Prostate gland (tissue), 2 donors: ENCODE results near the gene EIF4ENIF1.

Source experiments
- POLR2A ChIP-seq: fragments of 450-650 bp; IDR thresholded peaks from one replicate; pipeline ENCODE4 v1.6.1; 2016; ENCODE audit warnings: antibody characterized with exemption, mild to moderate bottlenecking
- POLR2AphosphoS5 ChIP-seq: sonication (generic); formaldehyde crosslinking; IDR thresholded peaks from one replicate; pipeline ENCODE4 v1.6.1; 2017; ENCODE audit warnings: antibody characterized with exemption
- TF ChIP-seq, protein P1 (sequence below), 4 experiments: fragments of 200-600 bp in 2 of 4; fragments of 450-650 bp in 2 of 4; sonication (generic) in 2 of 4; IDR thresholded peaks; 1 replicate in 3 of 4; 2 replicates in 1 of 4; pipeline ENCODE4 v1.5.1; 2016 to 2019; ENCODE audit warnings: antibody characterized with exemption in 4 of 4, mild to moderate bottlenecking in 2 of 4, moderate library complexity in 2 of 4

GRCh38 chr22:31443516-31443915 is 46.1 kb downstream of the EIF4ENIF1 start:
- TF ChIP-seq, protein P1, sequence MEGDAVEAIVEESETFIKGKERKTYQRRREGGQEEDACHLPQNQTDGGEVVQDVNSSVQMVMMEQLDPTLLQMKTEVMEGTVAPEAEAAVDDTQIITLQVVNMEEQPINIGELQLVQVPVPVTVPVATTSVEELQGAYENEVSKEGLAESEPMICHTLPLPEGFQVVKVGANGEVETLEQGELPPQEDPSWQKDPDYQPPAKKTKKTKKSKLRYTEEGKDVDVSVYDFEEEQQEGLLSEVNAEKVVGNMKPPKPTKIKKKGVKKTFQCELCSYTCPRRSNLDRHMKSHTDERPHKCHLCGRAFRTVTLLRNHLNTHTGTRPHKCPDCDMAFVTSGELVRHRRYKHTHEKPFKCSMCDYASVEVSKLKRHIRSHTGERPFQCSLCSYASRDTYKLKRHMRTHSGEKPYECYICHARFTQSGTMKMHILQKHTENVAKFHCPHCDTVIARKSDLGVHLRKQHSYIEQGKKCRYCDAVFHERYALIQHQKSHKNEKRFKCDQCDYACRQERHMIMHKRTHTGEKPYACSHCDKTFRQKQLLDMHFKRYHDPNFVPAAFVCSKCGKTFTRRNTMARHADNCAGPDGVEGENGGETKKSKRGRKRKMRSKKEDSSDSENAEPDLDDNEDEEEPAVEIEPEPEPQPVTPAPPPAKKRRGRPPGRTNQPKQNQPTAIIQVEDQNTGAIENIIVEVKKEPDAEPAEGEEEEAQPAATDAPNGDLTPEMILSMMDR (IDR thresholded peaks at IDR 0.05), result no peak
- no peak for TF ChIP-seq POLR2A
- no peak for TF ChIP-seq POLR2AphosphoS5
